ENCODE measurements around the gene THBD. TPM values are rescaled to one million over a fixed set of nuclear protein-coding genes. Genes with fewer than 3 reads are reported as not detected.

THBD gene
- total RNA-seq, 1 donor from 2014 or later, result 22.7 TPM

- no peak overlapping the region for H3K4me3 Mint-ChIP-seq (ENCODE audit: unreplicated experiment)
- no peak overlapping the region for H2AFZ ChIP-seq (ENCODE audit: low read depth, low read length)
- no peaks in the 10 kb centered on the region for H3K9me3 Mint-ChIP-seq (ENCODE audit: unreplicated experiment)
- peaks cover 7% of the 10 kb centered on the region for H3K4me1 Mint-ChIP-seq (ENCODE audit: low read depth, unreplicated experiment)
- H3K36me3 ChIP-seq (ENCODE audit: insufficient read depth, low read length), result no peaks in the 10 kb centered on the region
- H3K27ac Mint-ChIP-seq (ENCODE audit: unreplicated experiment), result no peak overlapping the region
- peaks cover 9% of the 10 kb centered on the region for H3K4me1 ChIP-seq (ENCODE audit: insufficient read depth, low read length)
- no peaks in the 10 kb centered on the region for H3K36me3 Mint-ChIP-seq (ENCODE audit: low read depth, unreplicated experiment)
- H4K20me1 ChIP-seq (ENCODE audit: insufficient read depth, low read length), result no peaks in the 10 kb centered on the region
- TF ChIP-seq EZH2 (IDR thresholded peaks at IDR 0.05; ENCODE audit: insufficient read depth, low read length), result no peak
- TF ChIP-seq CTCF (IDR thresholded peaks at IDR 0.05; ENCODE audit: insufficient read depth, low read depth, low read length), result no peak
- no peak for FAIRE-seq
- no peak overlapping the region for H3K9ac ChIP-seq (ENCODE audit: low read length)
- no peak overlapping the region for H3K27ac ChIP-seq (ENCODE audit: low read depth, low read length)
- peaks cover 33% of the 10 kb centered on the region for H3K27me3 Mint-ChIP-seq (ENCODE audit: low read depth, unreplicated experiment)
- no peak overlapping the region for H3K4me2 ChIP-seq (ENCODE audit: low read length)
- no peaks in the 10 kb centered on the region for H3K79me2 ChIP-seq (ENCODE audit: insufficient read depth, low read length)
- peaks cover 3% of the 10 kb centered on the region for H3K27me3 ChIP-seq (ENCODE audit: insufficient read depth, low read length)
- DNase-seq (ENCODE audit: low read depth), result no peak
- H3K4me3 ChIP-seq (ENCODE audit: insufficient read depth, low read depth, low read length), result no peak overlapping the region
- no peaks in the 10 kb centered on the region for H3K9me3 ChIP-seq (ENCODE audit: insufficient read depth, low read depth, low read length)
Observed at GRCh38 chr20:23090878-23091277, 41.4 kb upstream of the THBD start.

GRCh38 chr20:23090147-23090546, 40.7 kb upstream of the THBD start:
- H3K4me1 Mint-ChIP-seq (ENCODE audit: low read depth, unreplicated experiment), result peaks cover 5% of the 10 kb centered on the region
- no peaks in the 10 kb centered on the region for H3K36me3 ChIP-seq (ENCODE audit: insufficient read depth, low read length)
- H3K9me3 Mint-ChIP-seq (ENCODE audit: unreplicated experiment), result no peaks in the 10 kb centered on the region
- no peaks in the 10 kb centered on the region for H3K9me3 ChIP-seq (ENCODE audit: insufficient read depth, low read depth, low read length)
- no peak overlapping the region for H3K27ac Mint-ChIP-seq (ENCODE audit: unreplicated experiment)
- H3K27me3 ChIP-seq (ENCODE audit: insufficient read depth, low read length), result peaks cover 3% of the 10 kb centered on the region
- H3K4me2 ChIP-seq (ENCODE audit: low read length), result no peak overlapping the region
- H3K4me3 Mint-ChIP-seq (ENCODE audit: unreplicated experiment), result no peak overlapping the region
- no peaks in the 10 kb centered on the region for H3K79me2 ChIP-seq (ENCODE audit: insufficient read depth, low read length)
- H4K20me1 ChIP-seq (ENCODE audit: insufficient read depth, low read length), result no peaks in the 10 kb centered on the region
- H3K36me3 Mint-ChIP-seq (ENCODE audit: low read depth, unreplicated experiment), result no peaks in the 10 kb centered on the region
- no peak for FAIRE-seq
- no peak overlapping the region for H3K27ac ChIP-seq (ENCODE audit: low read depth, low read length)
- H3K4me1 ChIP-seq (ENCODE audit: insufficient read depth, low read length), result peaks cover 9% of the 10 kb centered on the region
- H3K27me3 Mint-ChIP-seq (ENCODE audit: low read depth, unreplicated experiment), result peaks cover 30% of the 10 kb centered on the region
- no peak overlapping the region for H2AFZ ChIP-seq (ENCODE audit: low read depth, low read length)
- TF ChIP-seq CTCF (IDR thresholded peaks at IDR 0.05; ENCODE audit: insufficient read depth, low read depth, low read length) (no peak), EZH2 (IDR thresholded peaks at IDR 0.05; ENCODE audit: insufficient read depth, low read length) (no peak)
- H3K9ac ChIP-seq (ENCODE audit: low read length), result no peak overlapping the region
- no peak overlapping the region for H3K4me3 ChIP-seq (ENCODE audit: insufficient read depth, low read depth, low read length)
- no peak for DNase-seq (ENCODE audit: low read depth)

- FAIRE-seq (no peak), DNase-seq (ENCODE audit: low read depth) (no peak)
- H3K4me3 Mint-ChIP-seq (ENCODE audit: unreplicated experiment), result no peak overlapping the region
- no peaks in the 10 kb centered on the region for H3K9me3 ChIP-seq (ENCODE audit: insufficient read depth, low read depth, low read length)
- no peak overlapping the region for H3K4me3 ChIP-seq (ENCODE audit: insufficient read depth, low read depth, low read length)
- no peak for TF ChIP-seq EZH2 (IDR thresholded peaks at IDR 0.05; ENCODE audit: insufficient read depth, low read length)
- no peak for TF ChIP-seq CTCF (IDR thresholded peaks at IDR 0.05; ENCODE audit: insufficient read depth, low read depth, low read length)
- H3K27ac ChIP-seq (ENCODE audit: low read depth, low read length), result no peak overlapping the region
- no peaks in the 10 kb centered on the region for H3K36me3 Mint-ChIP-seq (ENCODE audit: low read depth, unreplicated experiment)
- peaks cover 32% of the 10 kb centered on the region for H3K27me3 Mint-ChIP-seq (ENCODE audit: low read depth, unreplicated experiment)
- no peak overlapping the region for H3K4me2 ChIP-seq (ENCODE audit: low read length)
- no peaks in the 10 kb centered on the region for H3K9me3 Mint-ChIP-seq (ENCODE audit: unreplicated experiment)
- peaks cover 9% of the 10 kb centered on the region for H3K4me1 ChIP-seq (ENCODE audit: insufficient read depth, low read length)
- no peaks in the 10 kb centered on the region for H4K20me1 ChIP-seq (ENCODE audit: insufficient read depth, low read length)
- H3K36me3 ChIP-seq (ENCODE audit: insufficient read depth, low read length), result no peaks in the 10 kb centered on the region
- H3K27me3 ChIP-seq (ENCODE audit: insufficient read depth, low read length), result peaks cover under 1% of the 10 kb centered on the region
- no peaks in the 10 kb centered on the region for H3K79me2 ChIP-seq (ENCODE audit: insufficient read depth, low read length)
- no peak overlapping the region for H2AFZ ChIP-seq (ENCODE audit: low read depth, low read length)
- H3K27ac Mint-ChIP-seq (ENCODE audit: unreplicated experiment), result no peak overlapping the region
- no peak overlapping the region for H3K9ac ChIP-seq (ENCODE audit: low read length)
- H3K4me1 Mint-ChIP-seq (ENCODE audit: low read depth, unreplicated experiment), result peaks cover 2% of the 10 kb centered on the region
Observed at GRCh38 chr20:23088866-23089265, 39.4 kb upstream of the THBD start.
